Head of caudate nucleus (tissue), 42 donors: ENCODE data around the gene MAP2K1.
"Not testable (repeated sequence)": the region's sequence is repeated elsewhere in the genome, so short reads cannot be mapped to it uniquely, and the experiment has no call there.

Source experiments
- DNase-seq, 42 donors: peaks; one replicate each; pipeline versions ENCODE4 v3.0.0 to v3.0.0-alpha.2; 2020 to 2021; ENCODE audit warnings: mixed read lengths in 7 of 42
- intact Hi-C: fragments of 100-400 bp; cut with DNase I; formaldehyde crosslinking; loops from one replicate; pipeline ENCODE4 v1.15.0; 2022

The MAP2K1 gene

GRCh38 chr15:66496951-66497501 lies 110.3 kb downstream of the MAP2K1 start:
- intact Hi-C loops, result loop anchor here (2.0 kb wide), 1 partner anchor 110 kb away; the partner anchor contains the start of gene MAP2K1
- DNase-seq, result peak in 1 of 42 donors; percentile 17

GRCh38 chr15:66497502-66498455 lies 111.1 kb downstream of the MAP2K1 start, which contains the start of gene SNAPC5:
Gene SNAPC5 (minus strand): TSS chr15:66497762. CDS start chr15:66497731, 31 bp downstream.
- intact Hi-C loops, result loop anchor here (2.0 kb wide), 1 partner anchor 111 kb away; the partner anchor contains the start of gene MAP2K1
- DNase-seq, result peak; percentile 92 to 99 (median 97)

- intact Hi-C loops, result no loop called here
- DNase-seq, result no peak
These were observed 112.0 kb downstream of the MAP2K1 start for GRCh38 chr15:66498501-66499386.

- peak in 1 of 42 donors; percentile 28 for DNase-seq
- intact Hi-C loops, result not testable (repeated sequence)
These were observed 113.6 kb downstream of the MAP2K1 start for GRCh38 chr15:66500346-66500745.

- DNase-seq, result peak in 1 of 42 donors; percentile 23
- intact Hi-C loops, result no loop called here
These were observed 115.8 kb downstream of the MAP2K1 start for GRCh38 chr15:66502491-66502890.

- DNase-seq, result peak in 1 of 42 donors; percentile 24
- intact Hi-C loops, result not testable (repeated sequence)
These were observed 116.4 kb downstream of the MAP2K1 start for GRCh38 chr15:66503041-66503648.

- peak in 1 of 42 donors; percentile 37 for DNase-seq
- intact Hi-C loops, result no loop called here
These were observed 117.3 kb downstream of the MAP2K1 start for GRCh38 chr15:66503780-66504562.

GRCh38 chr15:66504563-66505429 lies 118.1 kb downstream of the MAP2K1 start, which contains the start of the genes RPL4 and ZWILCH:
Gene RPL4 (minus strand): TSS chr15:66504855. CDS start chr15:66504790, 65 bp downstream.
Gene ZWILCH (plus strand): TSS chr15:66505326. CDS start chr15:66505339, 13 bp downstream.
- intact Hi-C loops, result no loop called here
- DNase-seq, result peak; percentile 61 to 93 (median 83)

GRCh38 chr15:66505430-66505811 lies 118.7 kb downstream of the MAP2K1 start:
- intact Hi-C loops, result no loop called here
- no peak for DNase-seq

- DNase-seq, result peak in 1 of 42 donors; percentile 10
- intact Hi-C loops, result no loop called here
These were observed 119.1 kb downstream of the MAP2K1 start for GRCh38 chr15:66505818-66506217.

GRCh38 chr15:66508293-66508883 lies 121.7 kb downstream of the MAP2K1 start:
- DNase-seq, result no peak
- intact Hi-C loops, result no loop called here

GRCh38 chr15:66514586-66514985 lies 127.9 kb downstream of the MAP2K1 start:
- intact Hi-C loops, result no loop called here
- DNase-seq, result no peak

- intact Hi-C loops, result no loop called here
- no peak for DNase-seq
These were observed 129.2 kb downstream of the MAP2K1 start for GRCh38 chr15:66515901-66516322.

- intact Hi-C loops, result no loop called here
- no peak for DNase-seq
These were observed 137.2 kb downstream of the MAP2K1 start for GRCh38 chr15:66523926-66524325.

GRCh38 chr15:66524838-66525237 lies 138.1 kb downstream of the MAP2K1 start:
- intact Hi-C loops, result no loop called here

GRCh38 chr15:66535056-66535455 lies 148.3 kb downstream of the MAP2K1 start:
- intact Hi-C loops, result no loop called here
- DNase-seq, result no peak

More at GRCh38 chr15:66524838-66525237, 138.1 kb downstream of the MAP2K1 start:
- no peak for DNase-seq
